ENCODE data around the gene DMXL1. TPM values are rescaled to one million over a fixed set of nuclear protein-coding genes. Genes with fewer than 3 reads are reported as not detected.
"Not testable (repeated sequence)": the region's sequence is repeated elsewhere in the genome, so short reads cannot be mapped to it uniquely, and the experiment has no call there.

Gene DMXL1
- total RNA-seq, 1 donor from 2014 or later, result 35.0 TPM

DNA sequence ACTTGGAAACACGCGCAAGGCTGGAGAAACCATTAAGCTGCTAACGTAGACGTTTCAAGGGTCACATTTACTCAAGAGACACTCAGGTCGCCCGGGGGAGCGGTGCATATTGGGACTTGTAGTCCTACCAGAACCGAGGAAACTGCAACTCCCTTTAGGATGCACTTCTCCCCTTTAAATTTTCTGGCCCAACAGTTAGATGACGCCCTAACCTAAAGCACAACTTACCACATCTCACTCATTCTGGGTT, 384 bp upstream of the DMXL1 start:
- no peak for DNase-seq (ENCODE audit: low spot score)
- Mint-ChIP-seq H3K9me3 (ENCODE audit: low read depth) (no peaks in the 10 kb centered on the region), H3K27me3 (ENCODE audit: low read depth) (no peaks in the 10 kb centered on the region), H3K4me1 (ENCODE audit: low read depth) (peaks cover 35% of the 10 kb centered on the region), H3K27ac (ENCODE audit: unreplicated experiment) (peak overlapping the region; percentile 100), H3K4me3 (ENCODE audit: unreplicated experiment) (peak overlapping the region; percentile 88), H3K36me3 (ENCODE audit: low read depth) (peaks cover 2% of the 10 kb centered on the region)
- TF ChIP-seq, protein P1, sequence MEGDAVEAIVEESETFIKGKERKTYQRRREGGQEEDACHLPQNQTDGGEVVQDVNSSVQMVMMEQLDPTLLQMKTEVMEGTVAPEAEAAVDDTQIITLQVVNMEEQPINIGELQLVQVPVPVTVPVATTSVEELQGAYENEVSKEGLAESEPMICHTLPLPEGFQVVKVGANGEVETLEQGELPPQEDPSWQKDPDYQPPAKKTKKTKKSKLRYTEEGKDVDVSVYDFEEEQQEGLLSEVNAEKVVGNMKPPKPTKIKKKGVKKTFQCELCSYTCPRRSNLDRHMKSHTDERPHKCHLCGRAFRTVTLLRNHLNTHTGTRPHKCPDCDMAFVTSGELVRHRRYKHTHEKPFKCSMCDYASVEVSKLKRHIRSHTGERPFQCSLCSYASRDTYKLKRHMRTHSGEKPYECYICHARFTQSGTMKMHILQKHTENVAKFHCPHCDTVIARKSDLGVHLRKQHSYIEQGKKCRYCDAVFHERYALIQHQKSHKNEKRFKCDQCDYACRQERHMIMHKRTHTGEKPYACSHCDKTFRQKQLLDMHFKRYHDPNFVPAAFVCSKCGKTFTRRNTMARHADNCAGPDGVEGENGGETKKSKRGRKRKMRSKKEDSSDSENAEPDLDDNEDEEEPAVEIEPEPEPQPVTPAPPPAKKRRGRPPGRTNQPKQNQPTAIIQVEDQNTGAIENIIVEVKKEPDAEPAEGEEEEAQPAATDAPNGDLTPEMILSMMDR (IDR thresholded peaks at IDR 0.05), result no peak

DNA sequence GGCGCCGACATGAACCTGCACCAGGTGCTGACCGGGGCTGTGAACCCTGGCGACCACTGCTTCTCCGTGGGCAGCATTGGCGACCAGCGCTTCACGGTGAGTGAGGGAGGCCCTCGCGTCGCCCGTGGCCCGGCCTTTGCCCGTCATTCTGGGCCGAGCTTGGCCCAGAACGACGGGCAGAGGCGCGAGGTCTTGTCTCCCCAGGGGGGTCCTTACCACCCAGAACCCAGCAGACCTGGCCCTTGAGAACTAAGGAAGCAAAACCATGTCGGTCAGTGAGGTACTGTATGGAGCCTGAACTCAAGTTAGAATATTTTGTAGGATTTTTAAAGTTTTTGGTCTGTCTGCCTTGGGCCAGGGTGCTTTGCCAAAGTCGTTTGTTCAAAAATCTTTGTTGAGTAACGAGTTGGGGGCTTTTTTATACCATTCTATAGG, 691 bp downstream of the DMXL1 start:
- peaks cover 42% of the 10 kb centered on the region for H3K4me1 Mint-ChIP-seq (ENCODE audit: low read depth)

DNA sequence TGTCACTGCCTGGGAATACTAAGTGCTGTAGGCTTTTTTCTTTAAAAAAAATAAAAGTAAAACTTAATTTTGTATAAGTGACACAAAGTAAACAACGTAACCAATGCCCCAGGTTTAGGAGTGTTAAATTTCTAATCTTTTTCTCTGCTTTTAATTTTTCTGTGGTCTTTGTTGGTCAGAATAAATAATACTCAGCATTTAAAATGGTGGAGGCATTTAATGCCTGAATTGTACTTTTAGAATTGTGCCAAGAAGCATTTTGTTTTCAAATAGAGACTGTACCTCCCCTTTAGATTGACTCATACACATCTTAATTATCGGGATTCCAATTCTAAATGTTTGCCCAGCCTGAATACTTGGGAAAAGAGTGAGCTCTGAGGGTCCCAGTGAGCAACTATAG, 1.6 kb downstream of the DMXL1 start:
- peaks cover 2% of the 10 kb centered on the region for H3K36me3 Mint-ChIP-seq (ENCODE audit: low read depth)
- peak overlapping the region; percentile 47 for H3K4me3 Mint-ChIP-seq (ENCODE audit: unreplicated experiment)
- no peaks in the 10 kb centered on the region for H3K9me3 Mint-ChIP-seq (ENCODE audit: low read depth)
- H3K27me3 Mint-ChIP-seq (ENCODE audit: low read depth), result no peaks in the 10 kb centered on the region
- H3K4me1 Mint-ChIP-seq (ENCODE audit: low read depth), result peaks cover 42% of the 10 kb centered on the region
- H3K27ac Mint-ChIP-seq (ENCODE audit: unreplicated experiment), result no peak overlapping the region
- TF ChIP-seq, protein P1 (IDR thresholded peaks at IDR 0.05), result no peak
- DNase-seq (ENCODE audit: low spot score), result no peak

More for the DNA sequence above, 691 bp downstream of the DMXL1 start:
- H3K36me3 Mint-ChIP-seq (ENCODE audit: low read depth), result peaks cover 2% of the 10 kb centered on the region
- peak overlapping the region; percentile 94 for H3K27ac Mint-ChIP-seq (ENCODE audit: unreplicated experiment)
- peak overlapping the region; percentile 88 for H3K4me3 Mint-ChIP-seq (ENCODE audit: unreplicated experiment)
- TF ChIP-seq, protein P1 (IDR thresholded peaks at IDR 0.05), result peak; percentile 2
- no peaks in the 10 kb centered on the region for H3K27me3 Mint-ChIP-seq (ENCODE audit: low read depth)
- no peaks in the 10 kb centered on the region for H3K9me3 Mint-ChIP-seq (ENCODE audit: low read depth)
- no peak for DNase-seq (ENCODE audit: low spot score)

DNA sequence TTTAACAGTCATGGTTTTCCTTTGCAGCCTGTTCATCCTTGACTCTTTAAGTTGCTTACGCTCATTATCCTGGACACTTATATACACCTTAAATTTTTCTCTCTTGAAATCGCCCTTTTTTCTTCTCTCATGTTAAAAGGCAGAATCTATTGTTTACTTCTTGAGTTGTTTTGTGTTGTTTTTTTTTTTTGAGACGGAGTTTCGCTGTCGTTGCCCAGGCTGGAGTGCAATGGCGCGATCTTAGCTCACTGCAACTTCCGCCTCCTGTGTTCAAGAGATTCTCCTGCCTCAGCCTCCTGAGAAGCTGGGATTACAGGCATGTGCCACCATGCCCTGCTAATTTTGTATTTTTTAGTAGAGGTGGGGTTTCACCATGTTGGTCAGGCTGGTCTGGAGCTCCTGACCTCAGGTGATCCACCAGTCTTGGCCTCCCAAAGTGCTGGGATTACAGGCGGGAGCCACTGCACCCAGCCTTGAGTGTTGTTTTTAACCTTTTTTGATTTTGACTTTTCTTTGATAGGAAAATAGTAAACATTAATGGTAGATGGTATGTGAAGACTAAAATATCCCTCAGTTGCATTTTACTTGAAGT, 3.0 kb downstream of the DMXL1 start:
- H3K36me3 Mint-ChIP-seq (ENCODE audit: low read depth); H3K9me3 Mint-ChIP-seq (ENCODE audit: low read depth); DNase-seq (ENCODE audit: low spot score); H3K4me3 Mint-ChIP-seq (ENCODE audit: unreplicated experiment); H3K27ac Mint-ChIP-seq (ENCODE audit: unreplicated experiment); H3K27me3 Mint-ChIP-seq (ENCODE audit: low read depth): not testable (repeated sequence)
- H3K4me1 Mint-ChIP-seq (ENCODE audit: low read depth), result peaks cover 51% of the 10 kb centered on the region

DNA sequence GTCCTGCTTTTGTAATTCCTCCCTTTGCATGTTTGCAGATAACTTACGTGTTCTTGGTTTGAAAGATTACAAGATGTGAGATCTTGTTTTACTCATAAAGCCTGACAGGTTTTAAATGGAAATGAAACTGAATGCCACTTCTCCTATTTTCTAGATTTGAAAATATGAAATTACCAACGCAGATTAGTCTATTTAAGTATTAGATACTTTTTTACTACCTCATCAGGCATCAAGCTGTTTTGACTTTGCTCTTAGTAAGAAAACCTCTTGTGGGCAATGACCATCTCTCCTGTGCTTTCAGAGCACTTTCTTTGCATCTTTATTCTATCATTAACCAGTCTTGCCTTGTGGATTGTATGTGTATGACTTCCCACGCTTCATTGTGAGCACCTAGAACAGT, 3.5 kb downstream of the DMXL1 start:
- no peak for DNase-seq (ENCODE audit: low spot score)
- Mint-ChIP-seq H3K4me1 (ENCODE audit: low read depth) (peaks cover 57% of the 10 kb centered on the region), H3K27ac (ENCODE audit: unreplicated experiment) (no peak overlapping the region)

DNA sequence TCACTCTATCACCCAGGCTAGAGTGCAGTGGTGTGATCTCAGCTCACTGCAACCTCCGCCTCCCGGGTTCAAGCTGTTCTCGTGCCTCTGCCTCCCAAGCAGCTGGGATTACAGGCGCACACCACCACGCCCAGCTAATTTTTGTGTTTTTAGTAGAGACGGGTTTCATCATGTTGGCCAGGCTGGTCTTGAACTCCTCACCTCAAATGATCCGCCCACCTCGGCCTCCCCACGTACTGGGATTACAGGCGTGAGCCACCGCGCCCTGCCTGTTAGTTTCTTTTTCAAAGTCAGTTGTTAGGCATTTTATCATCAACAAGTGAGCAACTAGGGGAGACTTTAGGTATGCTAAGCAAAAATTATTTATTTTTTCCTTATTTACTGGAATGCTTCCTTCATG, 4.4 kb downstream of the DMXL1 start:
- not testable (repeated sequence) for H3K9me3 Mint-ChIP-seq (ENCODE audit: low read depth); H3K4me3 Mint-ChIP-seq (ENCODE audit: unreplicated experiment); H3K27ac Mint-ChIP-seq (ENCODE audit: unreplicated experiment); DNase-seq (ENCODE audit: low spot score); H3K36me3 Mint-ChIP-seq (ENCODE audit: low read depth); H3K27me3 Mint-ChIP-seq (ENCODE audit: low read depth)
- H3K4me1 Mint-ChIP-seq (ENCODE audit: low read depth), result peaks cover 59% of the 10 kb centered on the region

More for the DNA sequence above, 3.5 kb downstream of the DMXL1 start:
- H3K36me3 Mint-ChIP-seq (ENCODE audit: low read depth), result peaks cover 2% of the 10 kb centered on the region
- no peak overlapping the region for H3K4me3 Mint-ChIP-seq (ENCODE audit: unreplicated experiment)
- no peaks in the 10 kb centered on the region for H3K27me3 Mint-ChIP-seq (ENCODE audit: low read depth)
- H3K9me3 Mint-ChIP-seq (ENCODE audit: low read depth), result no peaks in the 10 kb centered on the region
- TF ChIP-seq, protein P1 (IDR thresholded peaks at IDR 0.05), result no peak

All from chondrocyte (in vitro differentiated cells).